GM12878 (cell line): Measurements from ENCODE around the gene NXPE1. TPM values are rescaled to one million over a fixed set of nuclear protein-coding genes. Genes with fewer than 3 reads are reported as not detected.
A peak's percentile ranks its signal among the peaks of the same experiment; 100 is the strongest.

Source experiments
- ATAC-seq: fragments of 200-7000 bp; cut with Tn5 transposase; 3 replicates; pipeline ENCODE4 v1.9.1; 2020; ENCODE audit warnings: mild to moderate bottlenecking, moderate library complexity
- BruUV-seq: library from RNA; stranded (reverse); fragments of 400-500 nt; replicated peaks from 2 replicates; lab custom pipeline; 2021; lab: Mats Ljungman, UMichigan
- CTCF ChIA-PET: fragments of 300-600 bp; sonication (Branson Sonifier 250); formaldehyde crosslinking; extraction: SDS; loops from one replicate; lab custom pipeline; 2021; ENCODE audit warnings: inconsistent platforms; lab: Yijun Ruan, JAX
- POLR2A ChIA-PET: fragments of 350-600 bp; formaldehyde crosslinking; extraction: SDS; loops from one replicate; lab custom pipeline; 2021; ENCODE audit warnings: inconsistent platforms; lab: Charles Lee
- RAD21 ChIA-PET: fragments of 300-600 bp; sonication (Branson Sonifier 250); formaldehyde crosslinking; loops from one replicate; lab custom pipeline; 2023; ENCODE audit warnings: antibody characterized with exemption; ENCODE audit not compliant: unreplicated experiment; lab: Charles Lee
- SMC1A ChIA-PET: fragments of 300-600 bp; sonication (Branson Sonifier 250); formaldehyde crosslinking; loops from one replicate; lab custom pipeline; 2023; ENCODE audit not compliant: unreplicated experiment, uncharacterized antibody; lab: Charles Lee
- DNase-seq: peaks from one replicate; pipeline ENCODE4 v3.0.0-alpha.2; 2011; ENCODE audit warnings: low read depth, low spot score
- FAIRE-seq: peaks from 3 replicates; lab custom pipeline; 2011; peaks lifted over from hg19 to GRCh38; lab: Jason Lieb, UNC
- H2AFZ ChIP-seq: 2 replicates; pipeline ENCODE4 v1.6.0; 2011; ENCODE audit warnings: low read depth, low read length, control low read depth; ENCODE audit not compliant: control insufficient read depth
- H3K27ac ChIP-seq: 2 replicates; pipeline ENCODE4 v1.5.1; 2011; ENCODE audit warnings: control low read depth; ENCODE audit not compliant: control insufficient read depth, insufficient read depth
- H3K27me3 ChIP-seq, 2 experiments: replicated peaks in 1 of 2; 2 replicates each; pipeline versions ENCODE4 v1.6.0 to v1.6.1; 2011; ENCODE audit warnings: low read length in 1 of 2; ENCODE audit not compliant: control insufficient read depth in 2 of 2, insufficient read depth in 2 of 2
- H3K36me3 ChIP-seq, 2 experiments: 2 replicates each; pipeline ENCODE4 v1.5.1; 2011; ENCODE audit warnings: low read length in 1 of 2; ENCODE audit not compliant: control insufficient read depth in 2 of 2, insufficient read depth in 2 of 2
- H3K4me1 ChIP-seq: 2 replicates; pipeline ENCODE4 v1.6.1; 2011; ENCODE audit warnings: mild to moderate bottlenecking, low read length, moderate library complexity, mixed read lengths; ENCODE audit not compliant: control insufficient read depth, insufficient read depth
- H3K4me2 ChIP-seq: 2 replicates; pipeline ENCODE4 v1.6.0; 2011; ENCODE audit warnings: control low read depth; ENCODE audit not compliant: control insufficient read depth, insufficient read depth
- H3K4me3 ChIP-seq: fragments of 200-600 bp; sonication (generic); 2 replicates; pipeline ENCODE4 v1.5.1; 2016
- H3K79me2 ChIP-seq: 2 replicates; pipeline ENCODE4 v1.6.0; 2011; ENCODE audit warnings: low read length; ENCODE audit not compliant: control insufficient read depth, insufficient read depth
- H3K9ac ChIP-seq: 2 replicates; pipeline ENCODE4 v1.8.0; 2011; ENCODE audit warnings: low read length, control low read depth, mixed read lengths; ENCODE audit not compliant: control insufficient read depth, insufficient read depth
- H3K9me3 ChIP-seq: replicated peaks from 3 replicates; pipeline ENCODE4 v1.5.1; 2011; ENCODE audit warnings: mild to moderate bottlenecking, low read length; ENCODE audit not compliant: control insufficient read depth, insufficient read depth
- H4K20me1 ChIP-seq: 2 replicates; pipeline ENCODE4 v1.6.0; 2011; ENCODE audit not compliant: control insufficient read depth, insufficient read depth
- DPF2 ChIP-seq: fragments of 450-650 bp; IDR thresholded peaks from 2 replicates; pipeline ENCODE4 v1.6.1; 2017; ENCODE audit warnings: mild to moderate bottlenecking
- NFYB ChIP-seq: IDR thresholded peaks from 2 replicates; pipeline ENCODE4 v1.6.1; 2011; ENCODE audit warnings: low read depth, mild to moderate bottlenecking, low read length, improper control_type of control experiment, moderate library complexity; ENCODE audit not compliant: insufficient read depth
- POLR2AphosphoS5 ChIP-seq: IDR thresholded peaks from 2 replicates; pipeline ENCODE4 v1.6.1; 2011; ENCODE audit warnings: mild to moderate bottlenecking, low read length, inconsistent platforms
- YBX1 ChIP-seq: fragments of 450-650 bp; IDR thresholded peaks from 2 replicates; pipeline ENCODE4 v1.6.1; 2016; ENCODE audit warnings: antibody characterized with exemption
- WGBS: methylation state at CpG from one replicate; pipeline ENCODE4 v1.1.6; 2016; ENCODE audit warnings: low lambda C conversion rate; ENCODE audit not compliant: insufficient replicate concordance, insufficient coverage; ENCODE audit errors: missing lambda C conversion rate; 5-methylcytosine and 5-hydroxymethylcytosine counted together
- in situ Hi-C: fragments of 300-500 bp; cut with MboI; formaldehyde crosslinking; loops from 9 replicates; pipeline ENCODE4 v1.14.3; 2018; ENCODE audit warnings: mixed read lengths
- intact Hi-C: fragments of 100-400 bp; cut with micrococcal nuclease; formaldehyde crosslinking; loops from one replicate; pipeline ENCODE4 v1.14.2; 2022; ENCODE audit not compliant: unreplicated experiment
- polyA plus RNA-seq, 11 experiments: library from polyadenylated mRNA; depleted of rRNA in 4 of 11; unstranded in 6 of 11; stranded (reverse) in 5 of 11; fragments of >200 nt; fragmentation: Nextera tagmentation in 4 of 11; fragmentation: Illumina TruSeq in 1 of 11; extraction: Ambion mirVana in 4 of 11; extraction: Trizol in 1 of 11; gene quantifications; 1 replicate in 1 of 11; 2 replicates in 10 of 11; pipeline versions ENCODE4 v1.2.1 to v1.2.3, GENCODE V29; 2011 to 2016; ENCODE audit warnings: inconsistent platforms in 2 of 11, missing spikeins in 2 of 11, low read depth in 1 of 11
- total RNA-seq, 4 experiments: library from RNA; depleted of rRNA in 3 of 4; stranded (reverse); fragments of >200 nt in 3 of 4; fragmentation: Illumina TruSeq in 1 of 4; extraction: Trizol in 1 of 4; gene quantifications; 2 replicates each; pipeline versions ENCODE4 v1.2.1 to v1.2.3, GENCODE V29; 2013 to 2021
- TF ChIP-seq, protein P1 (sequence below): IDR thresholded peaks from 2 replicates; pipeline ENCODE4 v1.6.1; 2011; ENCODE audit warnings: low read depth, low read length, improper control_type of control experiment, borderline replicate concordance

The NXPE1 gene
- total and polyA plus RNA-seq, 10 of the 15 experiments (the other 5 are each of a cell fraction or from before 2014, with no cell fraction given) = not detected

DNA sequence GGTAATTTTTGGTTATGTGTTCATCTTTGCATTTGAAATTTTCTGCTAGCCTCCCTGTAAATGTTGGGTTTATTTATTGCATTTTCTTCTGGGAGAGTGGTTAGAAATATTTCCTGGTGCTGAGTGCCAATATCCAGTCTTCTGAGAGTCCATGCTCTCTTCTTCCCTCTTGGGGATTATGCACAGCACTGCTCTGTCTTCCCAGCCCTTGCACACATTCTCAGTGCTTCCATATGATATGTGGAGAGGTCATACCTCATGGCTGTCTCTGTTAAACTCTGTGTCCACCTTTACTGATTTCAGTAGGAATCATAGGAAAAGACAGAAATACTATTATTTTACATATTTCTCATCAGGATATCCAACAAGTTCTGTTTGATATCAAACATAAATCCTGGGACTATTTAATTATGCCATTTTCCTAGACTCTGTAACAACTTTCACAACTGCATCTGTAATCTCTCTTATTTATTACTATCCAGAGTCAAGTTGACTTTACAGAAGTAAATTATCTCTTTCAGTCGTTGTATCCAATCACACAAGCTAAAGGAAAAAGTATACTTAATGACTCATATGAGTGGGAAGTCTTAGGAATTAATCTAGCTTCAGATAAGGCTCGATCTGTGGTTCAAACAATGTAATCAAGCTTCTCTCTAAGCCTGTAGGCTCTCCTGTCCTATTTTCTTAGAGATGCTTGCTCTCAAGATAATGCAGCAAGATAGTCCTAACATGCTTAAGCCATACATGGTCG is 2.7 kb upstream of the NXPE1 start:
- FAIRE-seq = peak; percentile 27
- H3K27me3 ChIP-seq = peaks cover 3 to 4% of the 10 kb centered on the region in 2 experiments; a peak in 2 of 4 replicates
- in situ Hi-C loops (no loop called here), intact Hi-C loops (no loop called here)
- H3K4me3 ChIP-seq = no peak overlapping the region
- H3K79me2 ChIP-seq = no peaks in the 10 kb centered on the region
- BruUV-seq = no TSS peak
- WGBS = 0% methylated on average over 3 of the region's 3 CpGs
- peaks cover 2% of the 10 kb centered on the region; the same call in 1 of the 2 replicates for H4K20me1 ChIP-seq
- CTCF ChIA-PET = no interaction called here
- SMC1A ChIA-PET = no interaction called here
- no peak for ATAC-seq
- H3K36me3 ChIP-seq = no peaks in the 10 kb centered on the region
- H3K9me3 ChIP-seq = no peaks in the 10 kb centered on the region
- no peaks in the 10 kb centered on the region for H3K4me1 ChIP-seq
- DNase-seq = no peak
- no peak overlapping the region for H2AFZ ChIP-seq
- no peak overlapping the region for H3K4me2 ChIP-seq
- no peak overlapping the region for H3K27ac ChIP-seq
- no peak for TF ChIP-seq NFYB
- no peak overlapping the region for H3K9ac ChIP-seq
- RAD21 ChIA-PET = no interaction called here
- POLR2A ChIA-PET = no interaction called here

DNA sequence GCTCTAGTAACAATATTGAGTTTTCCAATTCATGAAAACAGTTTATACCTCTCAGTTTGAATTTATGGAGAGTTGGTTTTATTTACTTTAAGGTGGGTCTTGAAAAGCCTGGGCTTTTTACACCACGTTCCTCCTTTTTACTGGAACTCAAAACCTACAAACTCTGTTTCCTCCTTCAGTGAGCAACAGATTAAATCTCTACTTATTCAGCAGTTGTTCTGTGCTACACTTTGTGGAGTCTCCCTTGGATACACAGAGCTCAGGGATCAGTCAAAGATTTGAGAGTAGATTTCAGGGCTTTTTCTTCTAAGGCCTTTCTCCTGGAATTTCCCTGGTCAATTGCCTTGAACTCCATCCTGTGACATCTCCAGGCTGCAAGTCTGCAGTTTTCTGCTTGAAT is 3.5 kb downstream of the NXPE1 start:
- Histone ChIP-seq H3K27ac (no peak overlapping the region), H3K9ac (no peak overlapping the region)
- intact Hi-C loops = no loop called here
- DNase-seq = no peak
- POLR2A ChIA-PET = no interaction called here
- RAD21 ChIA-PET = no interaction called here
- TF ChIP-seq YBX1 = no peak
- TF ChIP-seq DPF2 = no peak
- TF ChIP-seq POLR2AphosphoS5 = no peak
- TF ChIP-seq, protein P1, sequence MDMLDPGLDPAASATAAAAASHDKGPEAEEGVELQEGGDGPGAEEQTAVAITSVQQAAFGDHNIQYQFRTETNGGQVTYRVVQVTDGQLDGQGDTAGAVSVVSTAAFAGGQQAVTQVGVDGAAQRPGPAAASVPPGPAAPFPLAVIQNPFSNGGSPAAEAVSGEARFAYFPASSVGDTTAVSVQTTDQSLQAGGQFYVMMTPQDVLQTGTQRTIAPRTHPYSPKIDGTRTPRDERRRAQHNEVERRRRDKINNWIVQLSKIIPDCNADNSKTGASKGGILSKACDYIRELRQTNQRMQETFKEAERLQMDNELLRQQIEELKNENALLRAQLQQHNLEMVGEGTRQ = no peak
- TF ChIP-seq, all 136 proteins: peak for 0
- Histone ChIP-seq H3K4me3 (no peak overlapping the region), H3K9me3 (no peaks in the 10 kb centered on the region), H3K4me1 (no peaks in the 10 kb centered on the region), H3K27me3 (peaks cover 0 to 6% of the 10 kb centered on the region in 2 experiments; a peak in 2 of 4 replicates), H3K4me2 (no peak overlapping the region), H3K36me3 (no peaks in the 10 kb centered on the region), H2AFZ (no peak overlapping the region), H4K20me1 (no peaks in the 10 kb centered on the region), H3K79me2 (no peaks in the 10 kb centered on the region)
- in situ Hi-C loops = no loop called here
- no TSS peak for BruUV-seq
- no peak for ATAC-seq
- CTCF ChIA-PET = no interaction called here
- 0% methylated on average over 1 of the region's 1 CpG for WGBS
- no peak for FAIRE-seq
- SMC1A ChIA-PET = no interaction called here
